Measurements from ENCODE around the gene ADCY10. TPM values are rescaled to one million over a fixed set of nuclear protein-coding genes. Genes with fewer than 3 reads are reported as not detected.
A peak's percentile ranks its signal among the peaks of the same experiment; 100 is the strongest.

ADCY10 gene
- total and polyA plus RNA-seq, 9 of the 15 experiments (the other 6 are each of a cell fraction or from before 2014, with no cell fraction given) = 0.08 to 0.86 (median 0.22) TPM

DNA sequence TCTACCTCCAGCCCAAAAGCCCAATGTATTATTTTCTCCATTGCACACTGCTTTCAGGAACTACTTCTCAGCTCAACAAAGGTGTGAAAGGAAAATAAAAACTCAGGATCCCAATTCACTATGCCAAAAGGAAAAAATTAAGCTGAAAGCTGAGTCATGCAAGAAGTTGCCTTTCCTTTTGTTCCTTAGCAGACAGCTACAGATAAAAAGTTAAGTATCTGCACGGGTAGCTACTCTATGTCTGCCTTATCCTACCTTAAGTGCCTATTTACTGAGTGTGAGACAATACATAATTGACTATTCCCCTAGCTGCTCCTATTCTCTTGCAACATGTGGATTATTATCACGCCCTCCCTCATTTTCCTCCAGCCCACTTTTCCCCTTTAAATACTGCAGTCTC is 84.1 kb downstream of the ADCY10 start (continued):
- TF ChIP-seq MCM7 (IDR thresholded peaks at IDR 0.05) (no peak), NFE2 (IDR thresholded peaks at IDR 0.05; ENCODE audit: low read depth) (peak; percentile 94), ZKSCAN3 (CRISPR knock-in tag; IDR thresholded peaks at IDR 0.05) (no peak), HNRNPH1 (optimal IDR thresholded peaks at IDR 0.05; ENCODE audit: low read depth, low read length) (no peak), EZH2 (IDR thresholded peaks at IDR 0.05; ENCODE audit: borderline replicate concordance, low read depth, low read length) (no peak), ZNF780A (CRISPR knock-in tag; IDR thresholded peaks at IDR 0.05) (no peak), ZNF316 (IDR thresholded peaks at IDR 0.05) (peak; percentile 90), DIDO1 (tag; IDR thresholded peaks at IDR 0.05; ENCODE audit: low read depth) (no peak), HDAC1 (IDR thresholded peaks at IDR 0.05) (peak in 1 of 2 experiments; percentile 31; a peak in 1 of 4 replicates), ZBTB1 (CRISPR knock-in tag; IDR thresholded peaks at IDR 0.05; ENCODE audit: borderline replicate concordance, low read depth) (no peak), ZKSCAN8 (CRISPR knock-in tag; IDR thresholded peaks at IDR 0.05) (0 out of 2 replicates have a peak, but pooled peaks have one; percentile 27), POLR2AphosphoS5 (IDR thresholded peaks at IDR 0.05; ENCODE audit: control insufficient read depth, insufficient read depth, low read depth, low read length) (no peak), NFATC3 (IDR thresholded peaks at IDR 0.05) (no peak), GATA2 (CRISPR knock-in tag; IDR thresholded peaks at IDR 0.05) (no peak)
- TF ChIP-seq, protein P1, sequence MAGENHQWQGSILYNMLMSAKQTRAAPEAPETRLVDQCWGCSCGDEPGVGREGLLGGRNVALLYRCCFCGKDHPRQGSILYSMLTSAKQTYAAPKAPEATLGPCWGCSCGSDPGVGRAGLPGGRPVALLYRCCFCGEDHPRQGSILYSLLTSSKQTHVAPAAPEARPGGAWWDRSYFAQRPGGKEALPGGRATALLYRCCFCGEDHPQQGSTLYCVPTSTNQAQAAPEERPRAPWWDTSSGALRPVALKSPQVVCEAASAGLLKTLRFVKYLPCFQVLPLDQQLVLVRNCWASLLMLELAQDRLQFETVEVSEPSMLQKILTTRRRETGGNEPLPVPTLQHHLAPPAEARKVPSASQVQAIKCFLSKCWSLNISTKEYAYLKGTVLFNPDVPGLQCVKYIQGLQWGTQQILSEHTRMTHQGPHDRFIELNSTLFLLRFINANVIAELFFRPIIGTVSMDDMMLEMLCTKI (IDR thresholded peaks at IDR 0.05; ENCODE audit: partially characterized antibody) = no peak
- TF ChIP-seq, protein P2, sequence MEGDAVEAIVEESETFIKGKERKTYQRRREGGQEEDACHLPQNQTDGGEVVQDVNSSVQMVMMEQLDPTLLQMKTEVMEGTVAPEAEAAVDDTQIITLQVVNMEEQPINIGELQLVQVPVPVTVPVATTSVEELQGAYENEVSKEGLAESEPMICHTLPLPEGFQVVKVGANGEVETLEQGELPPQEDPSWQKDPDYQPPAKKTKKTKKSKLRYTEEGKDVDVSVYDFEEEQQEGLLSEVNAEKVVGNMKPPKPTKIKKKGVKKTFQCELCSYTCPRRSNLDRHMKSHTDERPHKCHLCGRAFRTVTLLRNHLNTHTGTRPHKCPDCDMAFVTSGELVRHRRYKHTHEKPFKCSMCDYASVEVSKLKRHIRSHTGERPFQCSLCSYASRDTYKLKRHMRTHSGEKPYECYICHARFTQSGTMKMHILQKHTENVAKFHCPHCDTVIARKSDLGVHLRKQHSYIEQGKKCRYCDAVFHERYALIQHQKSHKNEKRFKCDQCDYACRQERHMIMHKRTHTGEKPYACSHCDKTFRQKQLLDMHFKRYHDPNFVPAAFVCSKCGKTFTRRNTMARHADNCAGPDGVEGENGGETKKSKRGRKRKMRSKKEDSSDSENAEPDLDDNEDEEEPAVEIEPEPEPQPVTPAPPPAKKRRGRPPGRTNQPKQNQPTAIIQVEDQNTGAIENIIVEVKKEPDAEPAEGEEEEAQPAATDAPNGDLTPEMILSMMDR (IDR thresholded peaks at IDR 0.05 in 2 of 3, conservative IDR thresholded peaks at IDR 0.05 in 1 of 3; ENCODE audit: insufficient read depth in 2 of 3, low read depth in 1 of 3, low read length in 3 of 3) = no peak
- TF ChIP-seq, protein P3, sequence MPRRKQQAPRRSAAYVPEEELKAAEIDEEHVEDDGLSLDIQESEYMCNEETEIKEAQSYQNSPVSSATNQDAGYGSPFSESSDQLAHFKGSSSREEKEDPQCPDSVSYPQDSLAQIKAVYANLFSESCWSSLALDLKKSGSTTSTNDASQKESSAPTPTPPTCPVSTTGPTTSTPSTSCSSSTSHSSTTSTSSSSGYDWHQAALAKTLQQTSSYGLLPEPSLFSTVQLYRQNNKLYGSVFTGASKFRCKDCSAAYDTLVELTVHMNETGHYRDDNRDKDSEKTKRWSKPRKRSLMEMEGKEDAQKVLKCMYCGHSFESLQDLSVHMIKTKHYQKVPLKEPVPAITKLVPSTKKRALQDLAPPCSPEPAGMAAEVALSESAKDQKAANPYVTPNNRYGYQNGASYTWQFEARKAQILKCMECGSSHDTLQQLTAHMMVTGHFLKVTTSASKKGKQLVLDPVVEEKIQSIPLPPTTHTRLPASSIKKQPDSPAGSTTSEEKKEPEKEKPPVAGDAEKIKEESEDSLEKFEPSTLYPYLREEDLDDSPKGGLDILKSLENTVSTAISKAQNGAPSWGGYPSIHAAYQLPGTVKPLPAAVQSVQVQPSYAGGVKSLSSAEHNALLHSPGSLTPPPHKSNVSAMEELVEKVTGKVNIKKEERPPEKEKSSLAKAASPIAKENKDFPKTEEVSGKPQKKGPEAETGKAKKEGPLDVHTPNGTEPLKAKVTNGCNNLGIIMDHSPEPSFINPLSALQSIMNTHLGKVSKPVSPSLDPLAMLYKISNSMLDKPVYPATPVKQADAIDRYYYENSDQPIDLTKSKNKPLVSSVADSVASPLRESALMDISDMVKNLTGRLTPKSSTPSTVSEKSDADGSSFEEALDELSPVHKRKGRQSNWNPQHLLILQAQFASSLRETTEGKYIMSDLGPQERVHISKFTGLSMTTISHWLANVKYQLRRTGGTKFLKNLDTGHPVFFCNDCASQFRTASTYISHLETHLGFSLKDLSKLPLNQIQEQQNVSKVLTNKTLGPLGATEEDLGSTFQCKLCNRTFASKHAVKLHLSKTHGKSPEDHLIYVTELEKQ (CRISPR knock-in tag; IDR thresholded peaks at IDR 0.05) = no peak
- TF ChIP-seq, protein P4, sequence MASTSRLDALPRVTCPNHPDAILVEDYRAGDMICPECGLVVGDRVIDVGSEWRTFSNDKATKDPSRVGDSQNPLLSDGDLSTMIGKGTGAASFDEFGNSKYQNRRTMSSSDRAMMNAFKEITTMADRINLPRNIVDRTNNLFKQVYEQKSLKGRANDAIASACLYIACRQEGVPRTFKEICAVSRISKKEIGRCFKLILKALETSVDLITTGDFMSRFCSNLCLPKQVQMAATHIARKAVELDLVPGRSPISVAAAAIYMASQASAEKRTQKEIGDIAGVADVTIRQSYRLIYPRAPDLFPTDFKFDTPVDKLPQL (IDR thresholded peaks at IDR 0.05; ENCODE audit: extremely low read depth, insufficient read length) = no peak
- TF ChIP-seq, protein P5, sequence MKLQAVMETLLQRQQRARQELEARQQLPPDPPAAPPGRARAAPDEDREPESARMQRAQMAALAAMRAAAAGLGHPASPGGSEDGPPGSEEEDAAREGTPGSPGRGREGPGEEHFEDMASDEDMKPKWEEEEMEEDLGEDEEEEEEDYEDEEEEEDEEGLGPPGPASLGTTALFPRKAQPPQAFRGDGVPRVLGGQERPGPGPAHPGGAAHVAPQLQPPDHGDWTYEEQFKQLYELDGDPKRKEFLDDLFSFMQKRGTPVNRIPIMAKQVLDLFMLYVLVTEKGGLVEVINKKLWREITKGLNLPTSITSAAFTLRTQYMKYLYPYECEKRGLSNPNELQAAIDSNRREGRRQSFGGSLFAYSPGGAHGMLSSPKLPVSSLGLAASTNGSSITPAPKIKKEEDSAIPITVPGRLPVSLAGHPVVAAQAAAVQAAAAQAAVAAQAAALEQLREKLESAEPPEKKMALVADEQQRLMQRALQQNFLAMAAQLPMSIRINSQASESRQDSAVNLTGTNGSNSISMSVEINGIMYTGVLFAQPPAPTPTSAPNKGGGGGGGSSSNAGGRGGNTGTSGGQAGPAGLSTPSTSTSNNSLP (IDR thresholded peaks at IDR 0.05; ENCODE audit: borderline replicate concordance, low read depth, low read length) = no peak
